MCF 10A (cell line): ENCODE data around the gene NKX1-1. TPM values are rescaled to one million over a fixed set of nuclear protein-coding genes. Genes with fewer than 3 reads are reported as not detected.
"Not testable (repeated sequence)": the region's sequence is repeated elsewhere in the genome, so short reads cannot be mapped to it uniquely, and the experiment has no call there.

Experiments used
- BruUV-seq: library from RNA; stranded (reverse); fragments of 400-500 nt; replicated peaks from 2 replicates; lab custom pipeline; 2021; lab: Mats Ljungman, UMichigan
- CTCF ChIA-PET: fragments of 300-600 bp; sonication (Branson Sonifier 250); formaldehyde crosslinking; extraction: SDS; loops from one replicate; lab custom pipeline; 2021; ENCODE audit warnings: antibody characterized with exemption, inconsistent platforms; lab: Yijun Ruan, JAX
- POLR2A ChIA-PET: fragments of 300-600, 350-650 bp; sonication (Branson Sonifier 250); formaldehyde crosslinking; extraction: SDS; loops from one replicate; lab custom pipeline; 2020; ENCODE audit warnings: antibody characterized with exemption, inconsistent platforms; lab: Yijun Ruan, JAX
- DNase-seq: peaks from one replicate; pipeline ENCODE4 v3.0.0-alpha.2; 2018; ENCODE audit not compliant: unreplicated experiment
- H3K27ac Mint-ChIP-seq: one replicate; pipeline ENCODE4 v1.8.0; 2022; ENCODE audit warnings: mild to moderate bottlenecking, low read depth, mixed read lengths; ENCODE audit not compliant: unreplicated experiment
- H3K27me3 Mint-ChIP-seq: one replicate; pipeline ENCODE4 v1.8.0; 2022; ENCODE audit warnings: mixed read lengths; ENCODE audit not compliant: insufficient read depth, unreplicated experiment
- H3K36me3 Mint-ChIP-seq: one replicate; pipeline ENCODE4 v1.8.0; 2022; ENCODE audit warnings: mild to moderate bottlenecking, moderate library complexity, mixed read lengths; ENCODE audit not compliant: insufficient read depth, unreplicated experiment
- H3K4me1 Mint-ChIP-seq: one replicate; pipeline ENCODE4 v1.8.0; 2022; ENCODE audit warnings: mixed read lengths; ENCODE audit not compliant: insufficient read depth, unreplicated experiment
- H3K4me3 Mint-ChIP-seq: one replicate; pipeline ENCODE4 v1.8.0; 2022; ENCODE audit warnings: mild to moderate bottlenecking, moderate library complexity, mixed read lengths; ENCODE audit not compliant: unreplicated experiment
- H3K9me3 Mint-ChIP-seq: one replicate; pipeline ENCODE4 v1.8.0; 2022; ENCODE audit warnings: mixed read lengths; ENCODE audit not compliant: unreplicated experiment
- CTCF ChIP-seq: fragments of 200-600 bp; IDR thresholded peaks from one replicate; pipeline ENCODE4 v1.8.0; 2022; ENCODE audit warnings: antibody characterized with exemption, mild to moderate bottlenecking; ENCODE audit not compliant: unreplicated experiment
- intact Hi-C: fragments of 100-400 bp; cut with micrococcal nuclease; formaldehyde crosslinking; loops from 2 replicates; pipeline ENCODE4 v1.14.1; 2022
- total RNA-seq: library from RNA; stranded (reverse); gene quantifications from 2 replicates; pipeline ENCODE4 v1.2.3, GENCODE V29; 2022

The NKX1-1 gene
- total RNA-seq, 1 experiment from 2014 or later = not detected

GRCh38 chr4:1398681-1399507 is 7.3 kb downstream of the NKX1-1 start:
- ChIA-PET CTCF (no interaction called here), POLR2A (no interaction called here)
- Mint-ChIP-seq H3K27ac (no peak overlapping the region), H3K27me3 (no peaks in the 10 kb centered on the region), H3K4me1 (no peaks in the 10 kb centered on the region), H3K9me3 (no peaks in the 10 kb centered on the region), H3K36me3 (peaks cover 6% of the 10 kb centered on the region), H3K4me3 (no peak overlapping the region)
- no TSS peak for BruUV-seq
- TF ChIP-seq CTCF = no peak
- intact Hi-C loops = no loop called here
- DNase-seq = no peak

GRCh38 chr4:1396806-1397455 is 9.3 kb downstream of the NKX1-1 start:
- POLR2A ChIA-PET = no interaction called here
- H3K4me1 Mint-ChIP-seq = no peaks in the 10 kb centered on the region
- CTCF ChIA-PET = interaction anchor here (0.6 kb wide), 1 partner anchor 598 kb away, joined by 3 read pairs; no protein-coding TSS in a partner anchor
- no peak overlapping the region for H3K4me3 Mint-ChIP-seq
- BruUV-seq = no TSS peak
- no peaks in the 10 kb centered on the region for H3K9me3 Mint-ChIP-seq
- no peak overlapping the region for H3K27ac Mint-ChIP-seq
- no peaks in the 10 kb centered on the region for H3K27me3 Mint-ChIP-seq
- no peak for DNase-seq
- TF ChIP-seq CTCF = no peak
- intact Hi-C loops = no loop called here
- peaks cover 6% of the 10 kb centered on the region for H3K36me3 Mint-ChIP-seq

GRCh38 chr4:1395941-1396805 is 10.1 kb downstream of the NKX1-1 start:
- no peak overlapping the region for H3K4me3 Mint-ChIP-seq
- no peaks in the 10 kb centered on the region for H3K9me3 Mint-ChIP-seq
- BruUV-seq = no TSS peak
- no peaks in the 10 kb centered on the region for H3K27me3 Mint-ChIP-seq
- intact Hi-C loops = no loop called here
- DNase-seq = no peak
- H3K4me1 Mint-ChIP-seq = no peaks in the 10 kb centered on the region
- no peak for TF ChIP-seq CTCF
- peaks cover 6% of the 10 kb centered on the region for H3K36me3 Mint-ChIP-seq
- H3K27ac Mint-ChIP-seq = no peak overlapping the region
- CTCF ChIA-PET = interaction anchor here (0.6 kb wide), 1 partner anchor 597 kb away, joined by 3 read pairs; no protein-coding TSS in a partner anchor
- POLR2A ChIA-PET = no interaction called here

- H3K4me1 Mint-ChIP-seq, DNase-seq, BruUV-seq, intact Hi-C loops, H3K27me3 Mint-ChIP-seq, H3K36me3 Mint-ChIP-seq, H3K4me3 Mint-ChIP-seq, H3K27ac Mint-ChIP-seq, H3K9me3 Mint-ChIP-seq, CTCF ChIA-PET, POLR2A ChIA-PET: not testable (repeated sequence)
Observed at GRCh38 chr4:1395389-1395820, 10.8 kb downstream of the NKX1-1 start.

- H3K9me3 Mint-ChIP-seq, H3K4me1 Mint-ChIP-seq, H3K27ac Mint-ChIP-seq, DNase-seq, H3K27me3 Mint-ChIP-seq, BruUV-seq, POLR2A ChIA-PET, intact Hi-C loops, CTCF ChIA-PET, H3K4me3 Mint-ChIP-seq, H3K36me3 Mint-ChIP-seq: not testable (repeated sequence)
Observed at GRCh38 chr4:1394554-1395388, 11.5 kb downstream of the NKX1-1 start.
